ENCODE measurements around the gene TRAPPC8. TPM values are rescaled to one million over a fixed set of nuclear protein-coding genes. Genes with fewer than 3 reads are reported as not detected.
"Not testable (repeated sequence)": the region's sequence is repeated elsewhere in the genome, so short reads cannot be mapped to it uniquely, and the experiment has no call there.

TRAPPC8 gene
- total RNA-seq, 1 experiment from 2014 or later, result 93.1 TPM

GRCh38 chr18:31931886-31932240 is 11.1 kb downstream of the TRAPPC8 start:
- no peaks in the 10 kb centered on the region for H4K20me1 ChIP-seq (ENCODE audit: insufficient read depth, low read depth, low read length)
- H3K36me3 ChIP-seq (ENCODE audit: insufficient read depth, low read length), result peaks cover 23% of the 10 kb centered on the region
- no peak for DNase-seq
- H3K4me1 ChIP-seq (ENCODE audit: low read length), result no peaks in the 10 kb centered on the region
- no peak overlapping the region for H2AFZ ChIP-seq (ENCODE audit: low read length)
- no peak overlapping the region for H3K4me2 ChIP-seq (ENCODE audit: low read depth, low read length, poor library complexity, severe bottlenecking)
- H3K27ac ChIP-seq (ENCODE audit: low read length), result no peak overlapping the region
- H3K4me3 ChIP-seq (ENCODE audit: low read length), result no peak overlapping the region
- no peak overlapping the region for H3K9ac ChIP-seq (ENCODE audit: low read length)
- H3K27me3 ChIP-seq (ENCODE audit: low read length), result no peaks in the 10 kb centered on the region
- H3K9me3 ChIP-seq (ENCODE audit: low read length), result no peaks in the 10 kb centered on the region
- H3K79me2 ChIP-seq (ENCODE audit: low read length), result peaks cover 82% of the 10 kb centered on the region
- H3K9me2 ChIP-seq (replicated peaks; ENCODE audit: insufficient read depth, low read length), result no peaks in the 10 kb centered on the region

- H2AFZ ChIP-seq (ENCODE audit: low read length), result no peak overlapping the region
- H3K9me2 ChIP-seq (replicated peaks; ENCODE audit: insufficient read depth, low read length), result no peaks in the 10 kb centered on the region
- H3K9me3 ChIP-seq (ENCODE audit: low read length), result no peaks in the 10 kb centered on the region
- H4K20me1 ChIP-seq (ENCODE audit: insufficient read depth, low read depth, low read length), result no peaks in the 10 kb centered on the region
- peaks cover 26% of the 10 kb centered on the region for H3K36me3 ChIP-seq (ENCODE audit: insufficient read depth, low read length)
- no peak overlapping the region for H3K9ac ChIP-seq (ENCODE audit: low read length)
- no peaks in the 10 kb centered on the region for H3K27me3 ChIP-seq (ENCODE audit: low read length)
- no peak overlapping the region for H3K4me2 ChIP-seq (ENCODE audit: low read depth, low read length, poor library complexity, severe bottlenecking)
- peaks cover 83% of the 10 kb centered on the region for H3K79me2 ChIP-seq (ENCODE audit: low read length)
- no peak overlapping the region for H3K4me3 ChIP-seq (ENCODE audit: low read length)
- no peak for DNase-seq
- no peak overlapping the region for H3K27ac ChIP-seq (ENCODE audit: low read length)
- no peaks in the 10 kb centered on the region for H3K4me1 ChIP-seq (ENCODE audit: low read length)
Measured at GRCh38 chr18:31931163-31931885, 11.6 kb downstream of the TRAPPC8 start.

- Histone ChIP-seq H3K4me1 (ENCODE audit: low read length) (no peaks in the 10 kb centered on the region), H3K9me3 (ENCODE audit: low read length) (no peaks in the 10 kb centered on the region), H3K9me2 (replicated peaks; ENCODE audit: insufficient read depth, low read length) (no peaks in the 10 kb centered on the region), H3K4me3 (ENCODE audit: low read length) (no peak overlapping the region), H3K79me2 (ENCODE audit: low read length) (peaks cover 88% of the 10 kb centered on the region), H2AFZ (ENCODE audit: low read length) (no peak overlapping the region), H3K4me2 (ENCODE audit: low read depth, low read length, poor library complexity, severe bottlenecking) (no peak overlapping the region), H3K36me3 (ENCODE audit: insufficient read depth, low read length) (peaks cover 34% of the 10 kb centered on the region), H3K9ac (ENCODE audit: low read length) (no peak overlapping the region), H3K27ac (ENCODE audit: low read length) (no peak overlapping the region), H3K27me3 (ENCODE audit: low read length) (no peaks in the 10 kb centered on the region), H4K20me1 (ENCODE audit: insufficient read depth, low read depth, low read length) (no peaks in the 10 kb centered on the region)
- no peak for DNase-seq
Measured at GRCh38 chr18:31929273-31929672, 13.7 kb downstream of the TRAPPC8 start.

GRCh38 chr18:31926988-31927387 is 15.9 kb downstream of the TRAPPC8 start:
- H3K79me2 ChIP-seq (ENCODE audit: low read length), result peaks cover 88% of the 10 kb centered on the region
- H3K27ac ChIP-seq (ENCODE audit: low read length), result not testable (repeated sequence)

GRCh38 chr18:31920277-31920676 is 22.7 kb downstream of the TRAPPC8 start:
- H4K20me1 ChIP-seq (ENCODE audit: insufficient read depth, low read depth, low read length), result no peaks in the 10 kb centered on the region
- DNase-seq, result no peak
- H3K27me3 ChIP-seq (ENCODE audit: low read length), result no peaks in the 10 kb centered on the region

More at GRCh38 chr18:31926988-31927387, 15.9 kb downstream of the TRAPPC8 start:
- not testable (repeated sequence) for H3K4me1 ChIP-seq (ENCODE audit: low read length); H3K27me3 ChIP-seq (ENCODE audit: low read length); DNase-seq; H3K9ac ChIP-seq (ENCODE audit: low read length); H3K9me2 ChIP-seq (replicated peaks; ENCODE audit: insufficient read depth, low read length); H3K9me3 ChIP-seq (ENCODE audit: low read length); H4K20me1 ChIP-seq (ENCODE audit: insufficient read depth, low read depth, low read length); H2AFZ ChIP-seq (ENCODE audit: low read length); H3K4me3 ChIP-seq (ENCODE audit: low read length); H3K4me2 ChIP-seq (ENCODE audit: low read depth, low read length, poor library complexity, severe bottlenecking)
- H3K36me3 ChIP-seq (ENCODE audit: insufficient read depth, low read length), result peaks cover 34% of the 10 kb centered on the region

GRCh38 chr18:31919366-31919765 is 23.6 kb downstream of the TRAPPC8 start:
- not testable (repeated sequence) for H3K9me3 ChIP-seq (ENCODE audit: low read length); H3K4me1 ChIP-seq (ENCODE audit: low read length); H3K9me2 ChIP-seq (replicated peaks; ENCODE audit: insufficient read depth, low read length); H3K27me3 ChIP-seq (ENCODE audit: low read length); H3K27ac ChIP-seq (ENCODE audit: low read length); H3K4me2 ChIP-seq (ENCODE audit: low read depth, low read length, poor library complexity, severe bottlenecking); H4K20me1 ChIP-seq (ENCODE audit: insufficient read depth, low read depth, low read length); H3K9ac ChIP-seq (ENCODE audit: low read length); DNase-seq; H3K4me3 ChIP-seq (ENCODE audit: low read length); H2AFZ ChIP-seq (ENCODE audit: low read length)
- H3K79me2 ChIP-seq (ENCODE audit: low read length), result peaks cover 84% of the 10 kb centered on the region
- peaks cover 19% of the 10 kb centered on the region; the same call in 1 of the 2 replicates for H3K36me3 ChIP-seq (ENCODE audit: insufficient read depth, low read length)

More at GRCh38 chr18:31920277-31920676, 22.7 kb downstream of the TRAPPC8 start:
- Histone ChIP-seq H3K4me3 (ENCODE audit: low read length) (no peak overlapping the region), H3K4me2 (ENCODE audit: low read depth, low read length, poor library complexity, severe bottlenecking) (no peak overlapping the region), H3K9me3 (ENCODE audit: low read length) (no peaks in the 10 kb centered on the region), H3K36me3 (ENCODE audit: insufficient read depth, low read length) (peaks cover 16% of the 10 kb centered on the region; the same call in 1 of the 2 replicates), H3K9me2 (replicated peaks; ENCODE audit: insufficient read depth, low read length) (no peaks in the 10 kb centered on the region), H3K4me1 (ENCODE audit: low read length) (no peaks in the 10 kb centered on the region), H2AFZ (ENCODE audit: low read length) (no peak overlapping the region), H3K79me2 (ENCODE audit: low read length) (peaks cover 84% of the 10 kb centered on the region), H3K27ac (ENCODE audit: low read length) (no peak overlapping the region), H3K9ac (ENCODE audit: low read length) (no peak overlapping the region)

GRCh38 chr18:31918733-31919132 is 24.2 kb downstream of the TRAPPC8 start:
- Histone ChIP-seq H3K4me3 (ENCODE audit: low read length) (no peak overlapping the region), H3K27ac (ENCODE audit: low read length) (no peak overlapping the region), H3K9ac (ENCODE audit: low read length) (no peak overlapping the region), H3K4me1 (ENCODE audit: low read length) (no peaks in the 10 kb centered on the region), H3K9me3 (ENCODE audit: low read length) (no peaks in the 10 kb centered on the region), H3K27me3 (ENCODE audit: low read length) (no peaks in the 10 kb centered on the region), H3K9me2 (replicated peaks; ENCODE audit: insufficient read depth, low read length) (no peaks in the 10 kb centered on the region), H3K79me2 (ENCODE audit: low read length) (peaks cover 87% of the 10 kb centered on the region), H3K36me3 (ENCODE audit: insufficient read depth, low read length) (peaks cover 24% of the 10 kb centered on the region; the same call in 1 of the 2 replicates), H4K20me1 (ENCODE audit: insufficient read depth, low read depth, low read length) (no peaks in the 10 kb centered on the region), H3K4me2 (ENCODE audit: low read depth, low read length, poor library complexity, severe bottlenecking) (no peak overlapping the region), H2AFZ (ENCODE audit: low read length) (no peak overlapping the region)
- no peak for DNase-seq

GRCh38 chr18:31901063-31901462 is 41.9 kb downstream of the TRAPPC8 start:
- Histone ChIP-seq H3K27me3 (ENCODE audit: low read length) (no peaks in the 10 kb centered on the region), H3K79me2 (ENCODE audit: low read length) (peaks cover 13% of the 10 kb centered on the region; the same call in 1 of the 2 replicates), H3K36me3 (ENCODE audit: insufficient read depth, low read length) (peaks cover 58% of the 10 kb centered on the region), H3K9me2 (replicated peaks; ENCODE audit: insufficient read depth, low read length) (no peaks in the 10 kb centered on the region), H3K9me3 (ENCODE audit: low read length) (no peaks in the 10 kb centered on the region), H2AFZ (ENCODE audit: low read length) (no peak overlapping the region), H3K4me2 (ENCODE audit: low read depth, low read length, poor library complexity, severe bottlenecking) (no peak overlapping the region), H3K4me1 (ENCODE audit: low read length) (no peaks in the 10 kb centered on the region), H3K9ac (ENCODE audit: low read length) (no peak overlapping the region), H4K20me1 (ENCODE audit: insufficient read depth, low read depth, low read length) (no peaks in the 10 kb centered on the region), H3K4me3 (ENCODE audit: low read length) (no peak overlapping the region), H3K27ac (ENCODE audit: low read length) (no peak overlapping the region)
- no peak for DNase-seq

Data from Karpas-422 (cell line).